ENCODE data around the gene ANXA5.

The ANXA5 gene

GRCh38 chr4:121653214-121653613 lies 43.6 kb downstream of the ANXA5 start:
- Histone ChIP-seq H3K9me2 (replicated peaks; ENCODE audit: insufficient read depth, low read length) (no peaks in the 10 kb centered on the region), H3K79me2 (ENCODE audit: low read length) (no peaks in the 10 kb centered on the region), H3K4me2 (ENCODE audit: low read depth, low read length) (no peak overlapping the region), H4K20me1 (ENCODE audit: insufficient read depth, low read length) (no peaks in the 10 kb centered on the region), H3K27ac (ENCODE audit: low read length) (no peak overlapping the region), H3K4me1 (ENCODE audit: low read length) (0 out of 2 replicates have a peak, but pooled peaks cover 3% of the 10 kb centered on the region), H3K36me3 (replicated peaks; ENCODE audit: insufficient read depth, low read length) (no peaks in the 10 kb centered on the region), H2AFZ (ENCODE audit: low read length) (no peak overlapping the region), H3K4me3 (ENCODE audit: low read length) (no peak overlapping the region), H3K9ac (ENCODE audit: low read length) (no peak overlapping the region), H3F3A (ENCODE audit: insufficient read depth, low read length) (no peaks in the 10 kb centered on the region), H3K9me3 (replicated peaks; ENCODE audit: insufficient read depth, low read length) (no peaks in the 10 kb centered on the region), H3K27me3 (replicated peaks; ENCODE audit: insufficient read depth, low read length) (no peaks in the 10 kb centered on the region)
- no peak for DNase-seq
- TF ChIP-seq EZH2phosphoT487 (IDR thresholded peaks at IDR 0.05; ENCODE audit: low read length) (no peak), EZH2 (optimal IDR thresholded peaks at IDR 0.05; ENCODE audit: low read depth, low read length) (no peak)
- TF ChIP-seq, protein P1, sequence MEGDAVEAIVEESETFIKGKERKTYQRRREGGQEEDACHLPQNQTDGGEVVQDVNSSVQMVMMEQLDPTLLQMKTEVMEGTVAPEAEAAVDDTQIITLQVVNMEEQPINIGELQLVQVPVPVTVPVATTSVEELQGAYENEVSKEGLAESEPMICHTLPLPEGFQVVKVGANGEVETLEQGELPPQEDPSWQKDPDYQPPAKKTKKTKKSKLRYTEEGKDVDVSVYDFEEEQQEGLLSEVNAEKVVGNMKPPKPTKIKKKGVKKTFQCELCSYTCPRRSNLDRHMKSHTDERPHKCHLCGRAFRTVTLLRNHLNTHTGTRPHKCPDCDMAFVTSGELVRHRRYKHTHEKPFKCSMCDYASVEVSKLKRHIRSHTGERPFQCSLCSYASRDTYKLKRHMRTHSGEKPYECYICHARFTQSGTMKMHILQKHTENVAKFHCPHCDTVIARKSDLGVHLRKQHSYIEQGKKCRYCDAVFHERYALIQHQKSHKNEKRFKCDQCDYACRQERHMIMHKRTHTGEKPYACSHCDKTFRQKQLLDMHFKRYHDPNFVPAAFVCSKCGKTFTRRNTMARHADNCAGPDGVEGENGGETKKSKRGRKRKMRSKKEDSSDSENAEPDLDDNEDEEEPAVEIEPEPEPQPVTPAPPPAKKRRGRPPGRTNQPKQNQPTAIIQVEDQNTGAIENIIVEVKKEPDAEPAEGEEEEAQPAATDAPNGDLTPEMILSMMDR (IDR thresholded peaks at IDR 0.05; ENCODE audit: low read length), result no peak

- no peaks in the 10 kb centered on the region for H4K20me1 ChIP-seq (ENCODE audit: insufficient read depth, low read length)
- H3K4me3 ChIP-seq (ENCODE audit: low read length), result no peak overlapping the region
- no peaks in the 10 kb centered on the region for H3K79me2 ChIP-seq (ENCODE audit: low read length)
- H3K4me1 ChIP-seq (ENCODE audit: low read length), result no peaks in the 10 kb centered on the region
- H3K36me3 ChIP-seq (replicated peaks; ENCODE audit: insufficient read depth, low read length), result no peaks in the 10 kb centered on the region
- TF ChIP-seq EZH2phosphoT487 (IDR thresholded peaks at IDR 0.05; ENCODE audit: low read length) (no peak), EZH2 (optimal IDR thresholded peaks at IDR 0.05; ENCODE audit: low read depth, low read length) (no peak)
- TF ChIP-seq, protein P1 (IDR thresholded peaks at IDR 0.05; ENCODE audit: low read length), result no peak
- H3K9me2 ChIP-seq (replicated peaks; ENCODE audit: insufficient read depth, low read length), result no peaks in the 10 kb centered on the region
- no peak for DNase-seq
- no peak overlapping the region for H3K27ac ChIP-seq (ENCODE audit: low read length)
- H3K9me3 ChIP-seq (replicated peaks; ENCODE audit: insufficient read depth, low read length), result no peaks in the 10 kb centered on the region
- no peaks in the 10 kb centered on the region for H3F3A ChIP-seq (ENCODE audit: insufficient read depth, low read length)
- H3K4me2 ChIP-seq (ENCODE audit: low read depth, low read length), result no peak overlapping the region
- no peak overlapping the region for H3K9ac ChIP-seq (ENCODE audit: low read length)
- no peak overlapping the region for H2AFZ ChIP-seq (ENCODE audit: low read length)
- H3K27me3 ChIP-seq (replicated peaks; ENCODE audit: insufficient read depth, low read length), result no peaks in the 10 kb centered on the region
Measured at GRCh38 chr4:121651597-121651996, 45.2 kb downstream of the ANXA5 start.

GRCh38 chr4:121650741-121651140 lies 46.0 kb downstream of the ANXA5 start:
- H3K4me2 ChIP-seq (ENCODE audit: low read depth, low read length), result no peak overlapping the region
- no peaks in the 10 kb centered on the region for H3K4me1 ChIP-seq (ENCODE audit: low read length)
- H3K79me2 ChIP-seq (ENCODE audit: low read length), result no peaks in the 10 kb centered on the region
- no peak overlapping the region for H3K4me3 ChIP-seq (ENCODE audit: low read length)
- no peaks in the 10 kb centered on the region for H3F3A ChIP-seq (ENCODE audit: insufficient read depth, low read length)
- H3K9me2 ChIP-seq (replicated peaks; ENCODE audit: insufficient read depth, low read length), result no peaks in the 10 kb centered on the region
- H3K27me3 ChIP-seq (replicated peaks; ENCODE audit: insufficient read depth, low read length), result no peaks in the 10 kb centered on the region
- H4K20me1 ChIP-seq (ENCODE audit: insufficient read depth, low read length), result no peaks in the 10 kb centered on the region
- H3K9ac ChIP-seq (ENCODE audit: low read length), result no peak overlapping the region
- no peak overlapping the region for H3K27ac ChIP-seq (ENCODE audit: low read length)
- no peak for TF ChIP-seq EZH2 (optimal IDR thresholded peaks at IDR 0.05; ENCODE audit: low read depth, low read length)
- TF ChIP-seq, protein P1 (IDR thresholded peaks at IDR 0.05; ENCODE audit: low read length), result no peak
- no peak for TF ChIP-seq EZH2phosphoT487 (IDR thresholded peaks at IDR 0.05; ENCODE audit: low read length)
- DNase-seq, result no peak
- no peak overlapping the region for H2AFZ ChIP-seq (ENCODE audit: low read length)
- no peaks in the 10 kb centered on the region for H3K36me3 ChIP-seq (replicated peaks; ENCODE audit: insufficient read depth, low read length)
- H3K9me3 ChIP-seq (replicated peaks; ENCODE audit: insufficient read depth, low read length), result no peaks in the 10 kb centered on the region

All from MM.1S (cell line).